HCT116 (cell line): ENCODE measurements around the gene PDF. TPM values are rescaled to one million over a fixed set of nuclear protein-coding genes. Genes with fewer than 3 reads are reported as not detected.

Source experiments
- ATAC-seq: fragments of 200-7000 bp; cut with Tn5 transposase; 2 replicates; pipeline ENCODE4 v1.9.1; 2020; ENCODE audit warnings: mild to moderate bottlenecking, moderate library complexity
- BruUV-seq: library from RNA; stranded (reverse); fragments of 400-500 nt; replicated peaks from 2 replicates; lab custom pipeline; 2021; lab: Mats Ljungman, UMichigan
- CTCF ChIA-PET: fragments of 300-600 bp; sonication (Branson Sonifier 250); formaldehyde crosslinking; loops from one replicate; lab custom pipeline; 2021; ENCODE audit warnings: antibody characterized with exemption; lab: Charles Lee
- POLR2A ChIA-PET: fragments of 300-600, 350-600 bp; sonication (Branson Sonifier 250); formaldehyde crosslinking; loops from one replicate; lab custom pipeline; 2021; ENCODE audit warnings: antibody characterized with exemption; lab: Charles Lee
- RAD21 ChIA-PET, 2 experiments: fragments of 300-600 bp; sonication (Branson Sonifier 250); formaldehyde crosslinking; loops; one replicate each; lab custom pipeline; 2023; ENCODE audit warnings: low total read pairs in 2 of 2; ENCODE audit not compliant: uncharacterized antibody in 2 of 2, unreplicated experiment in 2 of 2, low non-redundant PET in 1 of 2; lab: Charles Lee
- DNase-seq: peaks from one replicate; pipeline ENCODE4 v3.0.0-alpha.2; 2010; ENCODE audit warnings: low read depth, low spot score
- H2AFZ ChIP-seq: fragments of 200-600 bp; shearing (Covaris generic), sonication (generic); 2 replicates; pipeline ENCODE4 v1.6.1; 2017; ENCODE audit warnings: low read depth, mixed run types, mixed read lengths, antibody characterized with exemption, low read length; ENCODE audit not compliant: poor library complexity, severe bottlenecking
- H3K27ac ChIP-seq: 2 replicates; pipeline ENCODE4 v1.5.1; 2012; ENCODE audit warnings: low read depth, low read length
- H3K27me3 ChIP-seq: fragments of 200-600 bp; sonication (generic); 2 replicates; pipeline ENCODE4 v1.6.1; 2016; ENCODE audit warnings: mixed run types, low read length, mixed read lengths; ENCODE audit not compliant: insufficient read depth
- H3K36me3 ChIP-seq, 2 experiments: fragments of 200-500 bp in 1 of 2; fragments of 200-600 bp in 1 of 2; sonication (Bioruptor generic) in 1 of 2; sonication (generic) in 1 of 2; 2 replicates each; pipeline versions ENCODE4 v1.5.1 to v1.6.1; 2014 to 2016; ENCODE audit warnings: low read length in 2 of 2, inconsistent platforms in 1 of 2, mixed read lengths in 1 of 2, mixed run types in 1 of 2; ENCODE audit not compliant: insufficient read depth in 2 of 2, control insufficient read depth in 1 of 2
- H3K4me1 ChIP-seq, 2 experiments: fragments of 200-600 bp in 1 of 2; sonication (generic) in 1 of 2; 2 replicates each; pipeline versions ENCODE4 v1.5.1 to v1.6.1; 2012 to 2017; ENCODE audit warnings: low read length in 2 of 2, inconsistent platforms in 1 of 2, mild to moderate bottlenecking in 1 of 2, mixed read lengths in 1 of 2, mixed run types in 1 of 2, moderate library complexity in 1 of 2; ENCODE audit not compliant: insufficient read depth in 2 of 2, control insufficient read depth in 1 of 2
- H3K4me2 ChIP-seq: fragments of 200-600 bp; sonication (generic); 2 replicates; pipeline ENCODE4 v1.6.1; 2017; ENCODE audit warnings: mixed run types, low read length, mixed read lengths
- H3K4me3 ChIP-seq, 2 experiments: fragments of 200-600 bp in 1 of 2; sonication (generic) in 1 of 2; replicated peaks in 1 of 2; 2 replicates each; pipeline ENCODE4 v1.5.1; 2011 to 2016; ENCODE audit warnings: low read length in 2 of 2, control low read depth in 1 of 2, low read depth in 1 of 2, mild to moderate bottlenecking in 1 of 2, mixed read lengths in 1 of 2, mixed run types in 1 of 2
- H3K79me2 ChIP-seq: fragments of 200-600 bp; sonication (generic); 2 replicates; pipeline ENCODE4 v1.6.1; 2017; ENCODE audit warnings: mild to moderate bottlenecking, mixed run types, low read length, moderate library complexity, mixed read lengths; ENCODE audit not compliant: insufficient read depth
- H3K9ac ChIP-seq: fragments of 200-600 bp; sonication (generic); 2 replicates; pipeline ENCODE4 v1.6.1; 2016; ENCODE audit warnings: low read length, mixed read lengths
- H3K9me2 ChIP-seq: fragments of 200-600 bp; sonication (generic), shearing (Covaris generic); 2 replicates; pipeline ENCODE4 v1.6.1; 2017; ENCODE audit warnings: mixed run types, mild to moderate bottlenecking, moderate library complexity; ENCODE audit not compliant: insufficient read depth
- H3K9me3 ChIP-seq, 2 experiments: fragments of 200-500 bp in 1 of 2; fragments of 200-600 bp in 1 of 2; sonication (Bioruptor generic) in 1 of 2; sonication (generic) in 1 of 2; 2 replicates each; pipeline ENCODE4 v1.6.1; 2014 to 2017; ENCODE audit warnings: low read length in 2 of 2, mixed read lengths in 2 of 2, inconsistent platforms in 1 of 2, low read depth in 1 of 2, mild to moderate bottlenecking in 1 of 2, mixed run types in 1 of 2, moderate library complexity in 1 of 2; ENCODE audit not compliant: control insufficient read depth in 1 of 2, insufficient read depth in 1 of 2
- H4K20me1 ChIP-seq: fragments of 200-600 bp; sonication (generic), shearing (Covaris generic); 2 replicates; pipeline ENCODE4 v1.6.1; 2017; ENCODE audit warnings: mixed run types, mild to moderate bottlenecking, moderate library complexity; ENCODE audit not compliant: insufficient read depth
- CBX3 ChIP-seq: IDR thresholded peaks from 2 replicates; pipeline ENCODE4 v1.6.1; 2012; ENCODE audit warnings: low read depth
- EGR1 ChIP-seq: IDR thresholded peaks from 2 replicates; pipeline ENCODE4 v1.6.1; 2012; ENCODE audit warnings: low read depth
- ELF1 ChIP-seq: IDR thresholded peaks from 2 replicates; pipeline ENCODE4 v1.6.1; 2012; ENCODE audit warnings: low read depth, borderline replicate concordance
- EZH2 ChIP-seq: fragments of 200-600 bp; sonication (generic); IDR thresholded peaks from 2 replicates; pipeline ENCODE4 v1.6.1; 2017; ENCODE audit warnings: antibody characterized with exemption, mixed run types
- JUND ChIP-seq: IDR thresholded peaks from 2 replicates; pipeline ENCODE4 v1.6.1; 2012
- POLR2AphosphoS5 ChIP-seq: IDR thresholded peaks from 2 replicates; pipeline ENCODE4 v1.6.1; 2011; ENCODE audit warnings: mild to moderate bottlenecking, low read depth, low read length, moderate library complexity
- SP1 ChIP-seq: IDR thresholded peaks from 2 replicates; pipeline ENCODE4 v1.6.1; 2012; ENCODE audit warnings: low read depth
- SRF ChIP-seq: IDR thresholded peaks from 2 replicates; pipeline ENCODE4 v1.6.1; 2012; ENCODE audit warnings: low read depth
- TCF7L2 ChIP-seq: IDR thresholded peaks from 2 replicates; pipeline ENCODE4 v1.7.0; 2011; ENCODE audit warnings: borderline replicate concordance, inconsistent platforms; ENCODE audit not compliant: insufficient read depth, insufficient read length; ENCODE audit errors: extremely low read depth
- YY1 ChIP-seq: IDR thresholded peaks from 2 replicates; pipeline ENCODE4 v1.6.1; 2011; ENCODE audit warnings: low read length, low read depth, moderate library complexity, mild to moderate bottlenecking; ENCODE audit not compliant: insufficient replicate concordance; ENCODE audit errors: extremely low read depth
- ZFX ChIP-seq: fragments of 450-650 bp; IDR thresholded peaks from 2 replicates; pipeline ENCODE4 v1.6.1; 2017
- ZNF274 ChIP-seq: fragments of 200-500 bp; sonication (Bioruptor generic); IDR thresholded peaks from 2 replicates; pipeline ENCODE4 v1.6.1; 2014; ENCODE audit warnings: mild to moderate bottlenecking, low read depth, low read length, inconsistent platforms
- intact Hi-C: fragments of 100-400 bp; cut with micrococcal nuclease; formaldehyde crosslinking; loops from 2 replicates; pipeline ENCODE4 v1.10.0; 2022
- total RNA-seq: library from RNA; stranded (reverse); gene quantifications from one replicate; pipeline ENCODE4 v1.2.1, GENCODE V29; 2021; ENCODE audit not compliant: unreplicated experiment
- TF ChIP-seq, protein P1 (sequence below): IDR thresholded peaks from 2 replicates; pipeline ENCODE4 v1.6.1; 2011; ENCODE audit warnings: mild to moderate bottlenecking, low read length, moderate library complexity; ENCODE audit not compliant: insufficient replicate concordance; ENCODE audit errors: extremely low read depth
- TF ChIP-seq, protein P2 (sequence below): IDR thresholded peaks from 2 replicates; pipeline ENCODE4 v1.6.1; 2012; ENCODE audit warnings: low read depth

Gene PDF
- total RNA-seq, 1 experiment from 2014 or later, result 33.9 TPM

DNA sequence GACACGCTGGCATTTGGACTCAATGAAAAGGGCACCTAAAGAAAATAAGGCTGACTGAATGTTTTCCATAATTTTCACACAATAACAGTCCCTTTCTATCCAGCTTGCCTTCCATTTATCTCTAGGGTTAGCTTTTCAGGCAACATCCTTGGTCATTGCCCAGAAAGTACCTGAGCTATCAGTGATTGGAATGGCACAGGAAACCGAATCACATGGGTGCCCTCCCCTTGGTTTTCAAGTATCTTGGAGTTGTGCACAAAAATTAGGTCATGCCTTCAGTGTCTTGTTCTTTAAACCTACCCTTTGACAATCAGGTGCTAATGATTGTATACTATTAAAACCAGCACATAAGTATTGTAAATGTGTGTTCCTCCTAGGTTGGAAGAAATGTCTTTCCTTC is 22.5 kb downstream of the PDF start:
- Histone ChIP-seq H3K4me3 (no peak overlapping the region), H3K27ac (no peak overlapping the region), H3K27me3 (no peaks in the 10 kb centered on the region), H3K4me2 (no peak overlapping the region), H4K20me1 (no peaks in the 10 kb centered on the region), H3K9me3 (no peaks in the 10 kb centered on the region), H3K36me3 (peaks cover 0 to 4% of the 10 kb centered on the region in 2 experiments; a peak in 1 of 4 replicates), H3K79me2 (peaks cover 15% of the 10 kb centered on the region), H3K9me2 (no peaks in the 10 kb centered on the region), H3K4me1 (peaks cover 4 to 14% of the 10 kb centered on the region in 2 experiments), H3K9ac (no peak overlapping the region), H2AFZ (no peak overlapping the region)
- DNase-seq, result no peak
- BruUV-seq, result no TSS peak
- CTCF ChIA-PET, result no interaction called here
- intact Hi-C loops, result no loop called here
- POLR2A ChIA-PET, result no interaction called here
- RAD21 ChIA-PET, result no interaction called here
- TF ChIP-seq, protein P1, sequence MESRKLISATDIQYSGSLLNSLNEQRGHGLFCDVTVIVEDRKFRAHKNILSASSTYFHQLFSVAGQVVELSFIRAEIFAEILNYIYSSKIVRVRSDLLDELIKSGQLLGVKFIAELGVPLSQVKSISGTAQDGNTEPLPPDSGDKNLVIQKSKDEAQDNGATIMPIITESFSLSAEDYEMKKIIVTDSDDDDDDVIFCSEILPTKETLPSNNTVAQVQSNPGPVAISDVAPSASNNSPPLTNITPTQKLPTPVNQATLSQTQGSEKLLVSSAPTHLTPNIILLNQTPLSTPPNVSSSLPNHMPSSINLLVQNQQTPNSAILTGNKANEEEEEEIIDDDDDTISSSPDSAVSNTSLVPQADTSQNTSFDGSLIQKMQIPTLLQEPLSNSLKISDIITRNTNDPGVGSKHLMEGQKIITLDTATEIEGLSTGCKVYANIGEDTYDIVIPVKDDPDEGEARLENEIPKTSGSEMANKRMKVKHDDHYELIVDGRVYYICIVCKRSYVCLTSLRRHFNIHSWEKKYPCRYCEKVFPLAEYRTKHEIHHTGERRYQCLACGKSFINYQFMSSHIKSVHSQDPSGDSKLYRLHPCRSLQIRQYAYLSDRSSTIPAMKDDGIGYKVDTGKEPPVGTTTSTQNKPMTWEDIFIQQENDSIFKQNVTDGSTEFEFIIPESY, result no peak
- no peak for ATAC-seq

GRCh38 chr16:69307091-69307490 is 23.3 kb downstream of the PDF start:
- BruUV-seq, result no TSS peak
- Histone ChIP-seq H3K79me2 (peaks cover 8% of the 10 kb centered on the region), H3K36me3 (peaks cover 0 to 4% of the 10 kb centered on the region in 2 experiments; a peak in 1 of 4 replicates), H3K4me1 (peaks cover 4 to 11% of the 10 kb centered on the region in 2 experiments), H3K9ac (no peak overlapping the region), H3K4me3 (no peak overlapping the region), H3K27me3 (no peaks in the 10 kb centered on the region), H3K9me2 (no peaks in the 10 kb centered on the region), H3K4me2 (no peak overlapping the region), H3K9me3 (no peaks in the 10 kb centered on the region), H3K27ac (no peak overlapping the region), H2AFZ (no peak overlapping the region), H4K20me1 (no peaks in the 10 kb centered on the region)
- POLR2A ChIA-PET, result no interaction called here
- DNase-seq, result no peak
- ATAC-seq, result no peak
- RAD21 ChIA-PET, result no interaction called here
- CTCF ChIA-PET, result no interaction called here
- intact Hi-C loops, result no loop called here
- TF ChIP-seq EGR1 (no peak), EZH2 (no peak), POLR2AphosphoS5 (no peak), CBX3 (no peak), YY1 (no peak), SP1 (no peak), SRF (no peak), TCF7L2 (no peak), ELF1 (no peak), ZNF274 (no peak), JUND (no peak), ZFX (no peak)
- TF ChIP-seq, protein P2, sequence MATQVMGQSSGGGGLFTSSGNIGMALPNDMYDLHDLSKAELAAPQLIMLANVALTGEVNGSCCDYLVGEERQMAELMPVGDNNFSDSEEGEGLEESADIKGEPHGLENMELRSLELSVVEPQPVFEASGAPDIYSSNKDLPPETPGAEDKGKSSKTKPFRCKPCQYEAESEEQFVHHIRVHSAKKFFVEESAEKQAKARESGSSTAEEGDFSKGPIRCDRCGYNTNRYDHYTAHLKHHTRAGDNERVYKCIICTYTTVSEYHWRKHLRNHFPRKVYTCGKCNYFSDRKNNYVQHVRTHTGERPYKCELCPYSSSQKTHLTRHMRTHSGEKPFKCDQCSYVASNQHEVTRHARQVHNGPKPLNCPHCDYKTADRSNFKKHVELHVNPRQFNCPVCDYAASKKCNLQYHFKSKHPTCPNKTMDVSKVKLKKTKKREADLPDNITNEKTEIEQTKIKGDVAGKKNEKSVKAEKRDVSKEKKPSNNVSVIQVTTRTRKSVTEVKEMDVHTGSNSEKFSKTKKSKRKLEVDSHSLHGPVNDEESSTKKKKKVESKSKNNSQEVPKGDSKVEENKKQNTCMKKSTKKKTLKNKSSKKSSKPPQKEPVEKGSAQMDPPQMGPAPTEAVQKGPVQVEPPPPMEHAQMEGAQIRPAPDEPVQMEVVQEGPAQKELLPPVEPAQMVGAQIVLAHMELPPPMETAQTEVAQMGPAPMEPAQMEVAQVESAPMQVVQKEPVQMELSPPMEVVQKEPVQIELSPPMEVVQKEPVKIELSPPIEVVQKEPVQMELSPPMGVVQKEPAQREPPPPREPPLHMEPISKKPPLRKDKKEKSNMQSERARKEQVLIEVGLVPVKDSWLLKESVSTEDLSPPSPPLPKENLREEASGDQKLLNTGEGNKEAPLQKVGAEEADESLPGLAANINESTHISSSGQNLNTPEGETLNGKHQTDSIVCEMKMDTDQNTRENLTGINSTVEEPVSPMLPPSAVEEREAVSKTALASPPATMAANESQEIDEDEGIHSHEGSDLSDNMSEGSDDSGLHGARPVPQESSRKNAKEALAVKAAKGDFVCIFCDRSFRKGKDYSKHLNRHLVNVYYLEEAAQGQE, result no peak
